Thymus (tissue), 11 donors: Measurements from ENCODE around the gene PTPN7. TPM values are rescaled to one million over a fixed set of nuclear protein-coding genes. Genes with fewer than 3 reads are reported as not detected.
"Not testable (repeated sequence)": the region's sequence is repeated elsewhere in the genome, so short reads cannot be mapped to it uniquely, and the experiment has no call there.

Experiments
- DNase-seq, 9 donors: peaks; one replicate each; pipeline ENCODE4 v3.0.0-alpha.2; 2013; ENCODE audit warnings: low spot score in 9 of 9, low read depth in 6 of 9, missing footprints in 1 of 9
- H3K27ac ChIP-seq, 2 donors: one replicate each; pipeline ENCODE4 v1.5.1; 2013; ENCODE audit warnings: control low read depth in 1 of 2, low read depth in 1 of 2, low read length in 1 of 2, mild to moderate bottlenecking in 1 of 2, moderate library complexity in 1 of 2
- H3K27me3 ChIP-seq, 2 donors: one replicate each; pipeline ENCODE4 v1.5.1; 2013; ENCODE audit warnings: low read length in 1 of 2; ENCODE audit not compliant: control insufficient read depth in 2 of 2, insufficient read depth in 1 of 2
- H3K36me3 ChIP-seq, 2 donors: one replicate each; pipeline ENCODE4 v1.5.1; 2013; ENCODE audit warnings: low read length in 1 of 2, mild to moderate bottlenecking in 1 of 2, moderate library complexity in 1 of 2; ENCODE audit not compliant: control insufficient read depth in 2 of 2, insufficient read depth in 2 of 2
- H3K4me1 ChIP-seq, 2 donors: one replicate each; pipeline ENCODE4 v1.5.1; 2013; ENCODE audit warnings: low read length in 2 of 2; ENCODE audit not compliant: control insufficient read depth in 2 of 2, insufficient read depth in 2 of 2
- H3K4me3 ChIP-seq, 2 donors: one replicate each; pipeline ENCODE4 v1.5.1; 2013; ENCODE audit warnings: low read length in 2 of 2, control low read depth in 1 of 2, mild to moderate bottlenecking in 1 of 2
- H3K9me3 ChIP-seq, 2 donors: one replicate each; pipeline ENCODE4 v1.5.1; 2013; ENCODE audit warnings: low read length in 1 of 2, mild to moderate bottlenecking in 1 of 2; ENCODE audit not compliant: control insufficient read depth in 2 of 2, insufficient read depth in 1 of 2
- WGBS: extraction: QIAGEN DNeasy Blood & Tissue Kit; methylation state at CpG from one replicate; pipeline ENCODE4 v1.1.7; 2013; 5-methylcytosine and 5-hydroxymethylcytosine counted together
- polyA plus RNA-seq: library from polyadenylated mRNA; stranded (reverse); fragments of 200-250 nt; gene quantifications from one replicate; pipeline ENCODE4 v1.2.3, GENCODE V29; 2013
- total RNA-seq: library from RNA; stranded (reverse); fragments of 120-200 nt; gene quantifications from one replicate; pipeline ENCODE4 v1.2.4, GENCODE V29; 2013
- donor health status: healthy.

PTPN7 gene
- total and polyA plus RNA-seq, 2 donors = 75.2 to 114 TPM

- not testable (repeated sequence) for H3K36me3 ChIP-seq, DNase-seq, H3K4me1 ChIP-seq, H3K9me3 ChIP-seq, H3K4me3 ChIP-seq, H3K27me3 ChIP-seq, H3K27ac ChIP-seq
- WGBS = 95% methylated on average over 7 of the region's 7 CpGs
Observed at GRCh38 chr1:202111589-202111988, 48.8 kb downstream of the PTPN7 start.

- Histone ChIP-seq H3K27ac (no peak overlapping the region), H3K4me3 (no peak overlapping the region), H3K36me3 (no peaks in the 10 kb centered on the region), H3K4me1 (peaks cover 0 to 3% of the 10 kb centered on the region in 2 donors), H3K9me3 (no peaks in the 10 kb centered on the region), H3K27me3 (peaks cover 0 to 2% of the 10 kb centered on the region in 2 donors)
- 94% methylated on average over 3 of the region's 3 CpGs for WGBS
- DNase-seq = no peak
Observed at GRCh38 chr1:202110977-202111376, 49.4 kb downstream of the PTPN7 start.

GRCh38 chr1:202107801-202108731, 52.3 kb downstream of the PTPN7 start:
- no peaks in the 10 kb centered on the region for H3K36me3 ChIP-seq
- no peaks in the 10 kb centered on the region for H3K27me3 ChIP-seq
- 91% methylated on average over 13 of the region's 13 CpGs for WGBS
- no peaks in the 10 kb centered on the region for H3K9me3 ChIP-seq
- DNase-seq = no peak
- no peak overlapping the region for H3K27ac ChIP-seq
- H3K4me3 ChIP-seq = no peak overlapping the region
- H3K4me1 ChIP-seq = no peaks in the 10 kb centered on the region

GRCh38 chr1:202107321-202107761, 53.1 kb downstream of the PTPN7 start:
- H3K9me3 ChIP-seq = no peaks in the 10 kb centered on the region
- no peak for DNase-seq
- H3K27ac ChIP-seq = no peak overlapping the region
- H3K27me3 ChIP-seq = no peaks in the 10 kb centered on the region
- 89% methylated on average over 5 of the region's 5 CpGs for WGBS
- H3K4me1 ChIP-seq = no peaks in the 10 kb centered on the region
- H3K36me3 ChIP-seq = no peaks in the 10 kb centered on the region
- H3K4me3 ChIP-seq = no peak overlapping the region

GRCh38 chr1:202106340-202107254, 53.8 kb downstream of the PTPN7 start:
- Histone ChIP-seq H3K27me3 (no peaks in the 10 kb centered on the region), H3K27ac (no peak overlapping the region), H3K4me3 (no peak overlapping the region), H3K36me3 (no peaks in the 10 kb centered on the region), H3K4me1 (no peaks in the 10 kb centered on the region), H3K9me3 (no peaks in the 10 kb centered on the region)
- DNase-seq = no peak
- WGBS = 91% methylated on average over 10 of the region's 10 CpGs

- no peak overlapping the region for H3K27ac ChIP-seq
- H3K4me3 ChIP-seq = no peak overlapping the region
- WGBS = 82% methylated on average over 10 of the region's 10 CpGs
- no peak for DNase-seq
- H3K36me3 ChIP-seq = no peaks in the 10 kb centered on the region
- H3K4me1 ChIP-seq = no peaks in the 10 kb centered on the region
- no peaks in the 10 kb centered on the region for H3K27me3 ChIP-seq
- no peaks in the 10 kb centered on the region for H3K9me3 ChIP-seq
Observed at GRCh38 chr1:202105571-202106339, 54.6 kb downstream of the PTPN7 start.

GRCh38 chr1:202104073-202104472, 56.3 kb downstream of the PTPN7 start:
- WGBS = 96% methylated on average over 10 of the region's 10 CpGs
- DNase-seq = no peak

GRCh38 chr1:202101184-202101583, 59.2 kb downstream of the PTPN7 start:
- 76% methylated on average over 4 of the region's 4 CpGs for WGBS
- Histone ChIP-seq H3K9me3 (no peaks in the 10 kb centered on the region), H3K27me3 (no peaks in the 10 kb centered on the region), H3K36me3 (no peaks in the 10 kb centered on the region), H3K27ac (no peak overlapping the region), H3K4me1 (no peaks in the 10 kb centered on the region), H3K4me3 (no peak overlapping the region)
- no peak for DNase-seq

More at GRCh38 chr1:202104073-202104472, 56.3 kb downstream of the PTPN7 start:
- no peaks in the 10 kb centered on the region for H3K27me3 ChIP-seq
- H3K4me1 ChIP-seq = no peaks in the 10 kb centered on the region
- no peak overlapping the region for H3K4me3 ChIP-seq
- no peaks in the 10 kb centered on the region for H3K36me3 ChIP-seq
- H3K9me3 ChIP-seq = no peaks in the 10 kb centered on the region
- H3K27ac ChIP-seq = no peak overlapping the region
